IMR-90 (cell line): ENCODE measurements around the gene GABRB1. TPM values are rescaled to one million over a fixed set of nuclear protein-coding genes. Genes with fewer than 3 reads are reported as not detected.

ENCODE experiments used
- ATAC-seq: fragments of 200-7000 bp; cut with Tn5 transposase; 2 replicates; pipeline ENCODE4 v1.9.1; 2020; ENCODE audit warnings: low read depth, mild to moderate bottlenecking, moderate library complexity
- BruUV-seq: library from RNA; stranded (reverse); fragments of 400-500 nt; replicated peaks from 2 replicates; lab custom pipeline; 2021; lab: Mats Ljungman, UMichigan
- CTCF ChIA-PET: fragments of 300-600 bp; formaldehyde crosslinking; extraction: SDS; loops from one replicate; lab custom pipeline; 2021; ENCODE audit warnings: antibody characterized with exemption; lab: Yijun Ruan, JAX
- POLR2A ChIA-PET: fragments of 300-600 bp; sonication (Branson Sonifier 250); formaldehyde crosslinking; loops from one replicate; lab custom pipeline; 2022; ENCODE audit warnings: antibody characterized with exemption; ENCODE audit not compliant: unreplicated experiment; lab: Charles Lee
- DNase-seq: peaks from one replicate; pipeline ENCODE4 v3.0.0; 2013
- H2AFZ ChIP-seq: replicated peaks from 2 replicates; pipeline ENCODE3; 2013; ENCODE audit warnings: low read length, mild to moderate bottlenecking; ENCODE audit not compliant: poor library complexity
- H2AK5ac ChIP-seq: 2 replicates; pipeline ENCODE4 v1.6.1; 2013; ENCODE audit warnings: low read depth, low read length, inconsistent platforms
- H2AK9ac ChIP-seq: replicated peaks from 2 replicates; pipeline ENCODE3; 2013; ENCODE audit warnings: mild to moderate bottlenecking, low read depth, low read length, moderate library complexity; ENCODE audit not compliant: poor library complexity
- H2BK120ac ChIP-seq: 2 replicates; pipeline ENCODE4 v1.6.1; 2013; ENCODE audit warnings: low read depth, low read length, inconsistent platforms
- H2BK15ac ChIP-seq: 3 replicates; pipeline ENCODE4 v1.6.1; 2013; ENCODE audit warnings: low read depth, low read length, inconsistent platforms
- H2BK20ac ChIP-seq: 2 replicates; pipeline ENCODE4 v1.6.1; 2013; ENCODE audit warnings: low read depth, mild to moderate bottlenecking, inconsistent platforms, low read length, moderate library complexity
- H2BK5ac ChIP-seq: 2 replicates; pipeline ENCODE4 v1.6.1; 2013; ENCODE audit warnings: mild to moderate bottlenecking, low read depth, low read length, inconsistent platforms; ENCODE audit not compliant: poor library complexity, severe bottlenecking
- H3K14ac ChIP-seq: replicated peaks from 2 replicates; pipeline ENCODE4 v1.6.1; 2013; ENCODE audit warnings: low read depth, low read length, inconsistent platforms
- H3K18ac ChIP-seq: 2 replicates; pipeline ENCODE4 v1.6.1; 2013; ENCODE audit warnings: low read depth, low read length, control low read depth
- H3K23ac ChIP-seq: 2 replicates; pipeline ENCODE4 v1.6.1; 2013; ENCODE audit warnings: low read depth, low read length, inconsistent platforms
- H3K27ac ChIP-seq: 2 replicates; pipeline ENCODE4 v1.5.1; 2013; ENCODE audit warnings: mild to moderate bottlenecking, control low read depth, low read length; ENCODE audit not compliant: insufficient read depth
- H3K27me3 ChIP-seq: 2 replicates; pipeline ENCODE4 v1.6.1; 2013; ENCODE audit warnings: low read length; ENCODE audit not compliant: control insufficient read depth, insufficient read depth
- H3K36me3 ChIP-seq: 2 replicates; pipeline ENCODE4 v1.6.1; 2013; ENCODE audit warnings: low read length, mixed read lengths; ENCODE audit not compliant: control insufficient read depth, insufficient read depth
- H3K4ac ChIP-seq: 2 replicates; pipeline ENCODE4 v1.6.1; 2013; ENCODE audit warnings: low read depth, low read length, inconsistent platforms
- H3K4me1 ChIP-seq: 2 replicates; pipeline ENCODE4 v1.6.1; 2013; ENCODE audit warnings: low read length, mixed read lengths; ENCODE audit not compliant: control insufficient read depth, insufficient read depth
- H3K4me2 ChIP-seq: 2 replicates; pipeline ENCODE4 v1.6.1; 2013; ENCODE audit warnings: low read depth, mild to moderate bottlenecking, control low read depth, low read length, moderate library complexity
- H3K4me3 ChIP-seq: 2 replicates; pipeline ENCODE4 v1.5.1; 2013; ENCODE audit warnings: low read depth, mild to moderate bottlenecking, control low read depth, low read length, moderate library complexity; ENCODE audit not compliant: insufficient read depth
- H3K56ac ChIP-seq: 2 replicates; pipeline ENCODE4 v1.6.1; 2013; ENCODE audit warnings: low read length, inconsistent platforms; ENCODE audit not compliant: insufficient read depth; ENCODE audit errors: extremely low read depth
- H3K79me1 ChIP-seq, 2 experiments: 2 replicates each; pipeline ENCODE4 v1.6.1; 2013; ENCODE audit warnings: low read length in 2 of 2, inconsistent platforms in 1 of 2, low read depth in 1 of 2
- H3K9ac ChIP-seq: 2 replicates; pipeline ENCODE4 v1.6.1; 2013; ENCODE audit warnings: low read depth, low read length, control low read depth
- H3K9me1 ChIP-seq: 2 replicates; pipeline ENCODE4 v1.6.1; 2013; ENCODE audit warnings: low read length, inconsistent platforms; ENCODE audit not compliant: insufficient read depth
- H3K9me3 ChIP-seq: 2 replicates; pipeline ENCODE4 v1.6.1; 2013; ENCODE audit warnings: low read length; ENCODE audit not compliant: control insufficient read depth, insufficient read depth
- H4K20me1 ChIP-seq: 2 replicates; pipeline ENCODE4 v1.6.1; 2013; ENCODE audit warnings: low read length, inconsistent platforms; ENCODE audit not compliant: insufficient read depth
- H4K5ac ChIP-seq: 2 replicates; pipeline ENCODE4 v1.6.1; 2013; ENCODE audit warnings: mild to moderate bottlenecking, low read depth, low read length, control low read depth
- H4K8ac ChIP-seq, 2 experiments: 2 replicates each; pipeline ENCODE4 v1.6.1; 2013; ENCODE audit warnings: low read depth in 2 of 2, low read length in 2 of 2, control low read depth in 1 of 2, inconsistent platforms in 1 of 2
- H4K91ac ChIP-seq: 2 replicates; pipeline ENCODE4 v1.6.1; 2013; ENCODE audit warnings: low read depth, low read length, inconsistent platforms; ENCODE audit not compliant: insufficient read depth
- BHLHE40 ChIP-seq: fragments of 150-350 bp; IDR thresholded peaks from 2 replicates; pipeline ENCODE4 v1.6.1; 2016; ENCODE audit warnings: mild to moderate bottlenecking, low read depth, low read length
- CHD1 ChIP-seq: IDR thresholded peaks from 2 replicates; pipeline ENCODE4 v1.6.1; 2012; ENCODE audit warnings: low read depth, low read length, improper control_type of control experiment
- FOS ChIP-seq: fragments of 150-350 bp; IDR thresholded peaks from 2 replicates; pipeline ENCODE4 v1.6.1; 2016; ENCODE audit warnings: low read depth, low read length
- MAFK ChIP-seq: IDR thresholded peaks from 2 replicates; pipeline ENCODE4 v1.6.1; 2012; ENCODE audit warnings: low read depth, low read length, improper control_type of control experiment
- MAZ ChIP-seq: IDR thresholded peaks from 2 replicates; pipeline ENCODE4 v1.6.1; 2012; ENCODE audit warnings: low read depth, mild to moderate bottlenecking, low read length, improper control_type of control experiment, moderate library complexity, borderline replicate concordance
- MXI1 ChIP-seq: IDR thresholded peaks from 2 replicates; pipeline ENCODE4 v1.6.1; 2012; ENCODE audit warnings: low read depth, mild to moderate bottlenecking, low read length, moderate library complexity, borderline replicate concordance
- POLR2A ChIP-seq: IDR thresholded peaks from 2 replicates; pipeline ENCODE4 v1.6.1; 2012; ENCODE audit warnings: mild to moderate bottlenecking, low read depth, low read length
- RCOR1 ChIP-seq: IDR thresholded peaks from 2 replicates; pipeline ENCODE4 v1.6.1; 2012; ENCODE audit warnings: mild to moderate bottlenecking, low read length, improper control_type of control experiment; ENCODE audit not compliant: insufficient replicate concordance
- RFX5 ChIP-seq: IDR thresholded peaks from 2 replicates; pipeline ENCODE4 v1.8.0; 2012; ENCODE audit warnings: low read depth, mild to moderate bottlenecking, low read length, moderate library complexity
- WGBS, 2 experiments: methylation state at CpG; one replicate each; pipeline versions ENCODE4 v1.1.5 to v1.1.7; 2013; ENCODE audit warnings: missing lambda C conversion rate in 2 of 2; ENCODE audit not compliant: insufficient read length in 1 of 2; ENCODE audit errors: extremely low coverage in 2 of 2; 5-methylcytosine and 5-hydroxymethylcytosine counted together
- dilution Hi-C: fragments of 300-500 bp; cut with HindIII; formaldehyde crosslinking; loops from one replicate; pipeline ENCODE4 v1.14.3; 2018; ENCODE audit warnings: low sequenced_read_pairs; ENCODE audit not compliant: unreplicated experiment
- in situ Hi-C: fragments of 300-500 bp; cut with MboI; formaldehyde crosslinking; loops from 3 replicates; pipeline ENCODE4 v1.14.3; 2019; ENCODE audit warnings: low sequenced_read_pairs, inconsistent platforms, mixed read lengths
- intact Hi-C: fragments of 100-400 bp; cut with micrococcal nuclease; formaldehyde crosslinking; loops from 2 replicates; pipeline ENCODE4 v1.10.0; 2022
- polyA plus RNA-seq, 3 experiments: library from polyadenylated mRNA; depleted of rRNA; stranded (reverse); fragments of >200 nt; gene quantifications; 2 replicates each; pipeline ENCODE4 v1.2.3, GENCODE V29; 2012; ENCODE audit warnings: low replicate concordance in 1 of 3
- total RNA-seq: library from RNA; depleted of rRNA; stranded (reverse); fragments of >200 nt; gene quantifications from 2 replicates; pipeline ENCODE4 v1.2.3, GENCODE V29; 2012
- TF ChIP-seq, protein P1 (sequence below): conservative IDR thresholded peaks from 2 replicates; pipeline ENCODE4 v1.5.1; 2012; ENCODE audit warnings: mild to moderate bottlenecking, low read depth, low read length, improper control_type of control experiment

Gene GABRB1
- total and polyA plus RNA-seq, 2 of the 4 experiments (the other 2 are of a cell fraction), result 4.7 to 16.1 TPM

DNA sequence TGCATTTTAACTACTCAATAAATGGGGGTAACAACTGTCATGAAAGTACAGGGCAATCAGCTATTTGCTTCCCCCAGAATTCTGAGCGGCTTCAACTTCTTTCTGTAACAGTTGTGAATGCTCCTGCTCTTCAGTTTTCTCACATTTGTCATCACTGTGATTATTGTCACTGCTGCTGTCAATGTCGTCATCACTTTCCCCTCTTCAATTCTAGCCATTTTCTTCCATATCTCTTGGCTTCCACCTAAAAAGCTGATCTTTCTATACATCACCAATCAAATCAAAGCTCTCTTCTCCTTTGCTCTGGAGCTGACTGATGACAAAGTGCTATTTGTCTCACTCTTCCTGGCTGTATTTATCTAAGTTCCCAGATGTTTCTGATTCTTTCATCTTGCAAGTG, 306.5 kb downstream of the GABRB1 start:
- BruUV-seq, result no TSS peak
- no peak for DNase-seq
- Histone ChIP-seq H3K27me3 (no peaks in the 10 kb centered on the region), H3K9me3 (no peaks in the 10 kb centered on the region), H3K23ac (no peak overlapping the region), H3K14ac (no peak overlapping the region), H2BK20ac (no peak overlapping the region), H3K27ac (no peak overlapping the region), H3K4me3 (no peak overlapping the region), H2BK15ac (no peak overlapping the region), H4K8ac (no peak overlapping the region), H4K20me1 (no peaks in the 10 kb centered on the region), H3K4me2 (no peak overlapping the region), H2BK5ac (no peak overlapping the region), H2BK120ac (no peak overlapping the region), H3K9ac (no peak overlapping the region), H4K91ac (no peak overlapping the region), H3K56ac (no peak overlapping the region), H3K9me1 (peaks cover 2% of the 10 kb centered on the region; the same call in 1 of the 2 replicates), H2AFZ (no peak overlapping the region), H3K36me3 (no peaks in the 10 kb centered on the region), H3K79me1 (no peaks in the 10 kb centered on the region; a peak in 1 of 4 replicates), H2AK9ac (no peak overlapping the region), H3K4ac (no peak overlapping the region), H3K18ac (no peak overlapping the region), H2AK5ac (no peak overlapping the region), H3K4me1 (0 out of 2 replicates have a peak, but pooled peaks cover 1% of the 10 kb centered on the region), H4K5ac (no peak overlapping the region)
- POLR2A ChIA-PET, result no interaction called here
- CTCF ChIA-PET, result no interaction called here
- in situ Hi-C loops, result no loop called here
- dilution Hi-C loops, result no loop called here
- ATAC-seq, result no peak
- intact Hi-C loops, result no loop called here
- TF ChIP-seq, protein P1, sequence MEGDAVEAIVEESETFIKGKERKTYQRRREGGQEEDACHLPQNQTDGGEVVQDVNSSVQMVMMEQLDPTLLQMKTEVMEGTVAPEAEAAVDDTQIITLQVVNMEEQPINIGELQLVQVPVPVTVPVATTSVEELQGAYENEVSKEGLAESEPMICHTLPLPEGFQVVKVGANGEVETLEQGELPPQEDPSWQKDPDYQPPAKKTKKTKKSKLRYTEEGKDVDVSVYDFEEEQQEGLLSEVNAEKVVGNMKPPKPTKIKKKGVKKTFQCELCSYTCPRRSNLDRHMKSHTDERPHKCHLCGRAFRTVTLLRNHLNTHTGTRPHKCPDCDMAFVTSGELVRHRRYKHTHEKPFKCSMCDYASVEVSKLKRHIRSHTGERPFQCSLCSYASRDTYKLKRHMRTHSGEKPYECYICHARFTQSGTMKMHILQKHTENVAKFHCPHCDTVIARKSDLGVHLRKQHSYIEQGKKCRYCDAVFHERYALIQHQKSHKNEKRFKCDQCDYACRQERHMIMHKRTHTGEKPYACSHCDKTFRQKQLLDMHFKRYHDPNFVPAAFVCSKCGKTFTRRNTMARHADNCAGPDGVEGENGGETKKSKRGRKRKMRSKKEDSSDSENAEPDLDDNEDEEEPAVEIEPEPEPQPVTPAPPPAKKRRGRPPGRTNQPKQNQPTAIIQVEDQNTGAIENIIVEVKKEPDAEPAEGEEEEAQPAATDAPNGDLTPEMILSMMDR, result no peak
- no peak for TF ChIP-seq MXI1
- no peak for TF ChIP-seq RCOR1
- TF ChIP-seq BHLHE40, result no peak
- no peak for TF ChIP-seq CHD1
- no peak for TF ChIP-seq POLR2A
- no peak for TF ChIP-seq FOS
- no peak for TF ChIP-seq RFX5
- TF ChIP-seq MAFK, result no peak
- no peak for TF ChIP-seq MAZ
- 77% methylated on average over 2 of the region's 2 CpGs; no CpG with 5 or more reads in 1 of the 2 experiments for whole genome bisulfite sequencing, 2 experiments
